Measurements from ENCODE around the gene UXT. TPM values are rescaled to one million over a fixed set of nuclear protein-coding genes. Genes with fewer than 3 reads are reported as not detected.
"Not testable (repeated sequence)": the region's sequence is repeated elsewhere in the genome, so short reads cannot be mapped to it uniquely, and the experiment has no call there.

The UXT gene
- total RNA-seq, 4 donors from 2014 or later: 40.5 to 148 (median 77.5) TPM

GRCh38 chrX:47608130-47608810 is 50.7 kb downstream of the UXT start:
- Histone ChIP-seq H3K27me3 (no peaks in the 10 kb centered on the region), H3K27ac (no peak overlapping the region), H3K4me3 (no peak overlapping the region), H3K4me1 (no peaks in the 10 kb centered on the region), H3K36me3 (no peaks in the 10 kb centered on the region), H3K9me3 (no peaks in the 10 kb centered on the region)
- DNase-seq: peak in 1 of 3 donors; percentile 30
- TF ChIP-seq, protein P1, sequence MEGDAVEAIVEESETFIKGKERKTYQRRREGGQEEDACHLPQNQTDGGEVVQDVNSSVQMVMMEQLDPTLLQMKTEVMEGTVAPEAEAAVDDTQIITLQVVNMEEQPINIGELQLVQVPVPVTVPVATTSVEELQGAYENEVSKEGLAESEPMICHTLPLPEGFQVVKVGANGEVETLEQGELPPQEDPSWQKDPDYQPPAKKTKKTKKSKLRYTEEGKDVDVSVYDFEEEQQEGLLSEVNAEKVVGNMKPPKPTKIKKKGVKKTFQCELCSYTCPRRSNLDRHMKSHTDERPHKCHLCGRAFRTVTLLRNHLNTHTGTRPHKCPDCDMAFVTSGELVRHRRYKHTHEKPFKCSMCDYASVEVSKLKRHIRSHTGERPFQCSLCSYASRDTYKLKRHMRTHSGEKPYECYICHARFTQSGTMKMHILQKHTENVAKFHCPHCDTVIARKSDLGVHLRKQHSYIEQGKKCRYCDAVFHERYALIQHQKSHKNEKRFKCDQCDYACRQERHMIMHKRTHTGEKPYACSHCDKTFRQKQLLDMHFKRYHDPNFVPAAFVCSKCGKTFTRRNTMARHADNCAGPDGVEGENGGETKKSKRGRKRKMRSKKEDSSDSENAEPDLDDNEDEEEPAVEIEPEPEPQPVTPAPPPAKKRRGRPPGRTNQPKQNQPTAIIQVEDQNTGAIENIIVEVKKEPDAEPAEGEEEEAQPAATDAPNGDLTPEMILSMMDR (IDR thresholded peaks at IDR 0.05): no peak
- no peak for TF ChIP-seq POLR2A (IDR thresholded peaks at IDR 0.05)

DNA sequence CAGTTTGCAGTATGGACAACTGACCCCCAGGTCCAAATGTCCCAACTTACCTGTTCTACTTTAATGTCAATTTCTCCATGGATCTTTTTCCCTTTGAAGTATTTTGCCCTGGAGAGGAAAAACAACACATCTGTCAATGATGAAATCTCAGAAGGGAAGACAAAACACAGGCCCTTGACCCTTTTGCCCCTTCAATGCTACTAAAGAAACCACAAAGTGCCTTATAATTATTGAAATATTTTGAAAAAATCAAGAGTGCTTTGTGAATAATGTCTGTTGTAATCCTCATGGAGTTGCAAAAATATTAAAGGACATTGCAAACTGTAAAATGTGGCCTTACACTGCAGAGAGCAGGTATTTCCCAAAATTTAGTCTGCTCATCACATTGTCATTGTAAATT is 51.9 kb downstream of the UXT start:
- H3K9me3 ChIP-seq: no peaks in the 10 kb centered on the region
- H3K4me3 ChIP-seq: no peak overlapping the region
- no peaks in the 10 kb centered on the region for H3K4me1 ChIP-seq
- TF ChIP-seq, protein P1 (IDR thresholded peaks at IDR 0.05): no peak
- no peak for TF ChIP-seq POLR2A (IDR thresholded peaks at IDR 0.05)
- H3K27me3 ChIP-seq: no peaks in the 10 kb centered on the region
- H3K27ac ChIP-seq: no peak overlapping the region
- no peaks in the 10 kb centered on the region for H3K36me3 ChIP-seq
- no peak for DNase-seq

- no peak overlapping the region for H3K4me3 ChIP-seq
- H3K4me1 ChIP-seq: no peaks in the 10 kb centered on the region
- peak in 1 of 3 donors; percentile 24 for DNase-seq
- H3K27me3 ChIP-seq: no peaks in the 10 kb centered on the region
- TF ChIP-seq, protein P1 (IDR thresholded peaks at IDR 0.05): no peak
- TF ChIP-seq POLR2A (IDR thresholded peaks at IDR 0.05): no peak
- no peaks in the 10 kb centered on the region for H3K36me3 ChIP-seq
- H3K27ac ChIP-seq: no peak overlapping the region
- H3K9me3 ChIP-seq: no peaks in the 10 kb centered on the region
These were observed 54.0 kb downstream of the UXT start for GRCh38 chrX:47605024-47605423.

- not testable (repeated sequence) for H3K4me3 ChIP-seq, H3K27ac ChIP-seq, H3K9me3 ChIP-seq, H3K27me3 ChIP-seq, H3K36me3 ChIP-seq, DNase-seq, H3K4me1 ChIP-seq
These were observed 55.9 kb downstream of the UXT start for GRCh38 chrX:47603125-47603524.

Other genes starting within 250 kb of the UXT start
- gene ZNF41, start 176.0 kb downstream of the UXT start, total RNA-seq: 10 to 100 TPM; 10.3 to 21.2 (median 16.1) TPM
- gene ARAF, start 98.0 kb downstream of the UXT start, total RNA-seq: 10 to 100 TPM; 55.7 to 78.4 (median 72.5) TPM
- gene TIMP1, start 76.7 kb downstream of the UXT start, total RNA-seq: 10 to 100 TPM; 22.5 to 80.0 (median 39.7) TPM
- under 1 TPM in 1 of 4 donors, not detected in 3; 0.67 TPM for gene SYN1, start 39.3 kb downstream of the UXT start, total RNA-seq
- 1 to 10 TPM; 1.1 to 7.4 (median 4.4) TPM for gene CFP, start 29.2 kb downstream of the UXT start, total RNA-seq
- 10 to 100 TPM; 14.9 to 18.2 (median 16.1) TPM for gene ELK1, start 8.6 kb downstream of the UXT start, total RNA-seq
- 10 to 100 TPM in 2 of 4 donors, 1 to 10 TPM in 2; 8.3 to 13.9 (median 10.6) TPM for gene ZNF81, start 177.7 kb upstream of the UXT start, total RNA-seq